HG03045 (cell line): ENCODE measurements around the gene TTF2.
"Not testable (repeated sequence)": the region's sequence is repeated elsewhere in the genome, so short reads cannot be mapped to it uniquely, and the experiment has no call there.

ENCODE experiments used
- ATAC-seq: cut with Tn5 transposase; IDR thresholded peaks from one replicate; pipeline ENCODE4 v1.9.1; 2021; ENCODE audit warnings: mild to moderate bottlenecking, moderate library complexity; ENCODE audit not compliant: unreplicated experiment

TTF2 gene

GRCh38 chr1:117119144-117119543 lies 59.0 kb downstream of the TTF2 start:
- ATAC-seq: not testable (repeated sequence)

GRCh38 chr1:117120774-117121588 lies 60.9 kb downstream of the TTF2 start:
- ATAC-seq: no peak

DNA sequence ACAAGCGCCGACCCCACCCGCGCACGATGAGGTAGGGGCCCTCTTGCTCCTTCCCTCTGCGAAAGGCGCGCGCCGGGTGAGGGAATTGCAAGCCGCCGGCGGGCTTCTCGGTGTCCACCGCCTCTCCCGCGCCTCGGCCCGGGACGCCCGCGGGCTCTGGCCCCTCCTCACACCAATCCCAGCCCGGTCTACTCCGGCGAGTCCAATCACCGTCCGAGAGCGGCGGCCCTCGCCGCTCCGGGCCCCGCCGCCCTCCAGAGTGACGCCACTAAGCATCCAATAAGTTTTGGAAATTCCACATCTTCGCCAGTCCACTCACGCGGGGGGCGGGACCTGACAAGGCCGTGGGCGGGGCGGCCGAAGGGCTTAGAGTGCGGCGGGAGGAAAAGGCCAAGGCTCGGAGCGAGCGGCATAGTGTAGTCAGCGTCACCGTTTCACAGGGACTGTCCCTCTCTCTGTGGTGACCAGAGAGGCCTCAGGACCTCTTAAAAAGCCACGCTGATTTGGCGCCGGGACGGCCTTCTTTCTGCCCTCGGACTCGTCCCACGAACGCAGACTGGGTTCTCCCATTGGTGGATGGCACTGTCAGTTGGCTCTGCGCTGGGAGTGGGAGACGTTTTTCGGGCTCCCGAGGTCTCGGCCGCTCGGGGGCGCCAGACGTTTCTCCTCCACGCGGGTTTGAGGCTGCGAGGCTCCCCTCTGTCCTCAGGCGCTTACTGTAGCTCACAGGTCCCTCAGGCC lies 61.6 kb downstream of the TTF2 start, which contains the start of gene TRIM45:
Gene TRIM45 (minus strand): TSS at position 161 of the 741 bp plus-strand sequence. CDS start 548 bp downstream, outside the sequence.
- ATAC-seq: peak; percentile 88

GRCh38 chr1:117122330-117123025 lies 62.4 kb downstream of the TTF2 start:
- no peak for ATAC-seq

DNA sequence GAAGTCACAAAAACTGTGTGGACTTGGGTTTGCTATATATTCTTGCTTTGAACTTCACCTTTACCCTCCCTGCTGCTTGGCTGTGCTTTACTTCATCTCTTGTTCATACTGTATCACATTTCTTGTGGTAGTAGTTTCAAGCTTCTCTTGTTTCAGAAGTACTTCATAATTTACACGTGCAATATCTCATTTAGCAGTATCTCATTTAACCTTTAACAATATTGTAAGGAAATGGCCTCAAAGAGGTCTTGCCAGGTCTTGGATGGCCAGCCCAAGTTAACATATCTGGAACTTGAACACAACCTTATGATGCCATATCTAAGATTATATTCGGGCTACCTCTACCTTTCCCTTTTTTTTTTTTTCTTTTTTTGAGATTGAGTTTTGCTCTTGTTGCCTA lies 63.1 kb downstream of the TTF2 start:
- ATAC-seq: no peak

- no peak for ATAC-seq
Observed at GRCh38 chr1:117124661-117125060, 64.5 kb downstream of the TTF2 start.

DNA sequence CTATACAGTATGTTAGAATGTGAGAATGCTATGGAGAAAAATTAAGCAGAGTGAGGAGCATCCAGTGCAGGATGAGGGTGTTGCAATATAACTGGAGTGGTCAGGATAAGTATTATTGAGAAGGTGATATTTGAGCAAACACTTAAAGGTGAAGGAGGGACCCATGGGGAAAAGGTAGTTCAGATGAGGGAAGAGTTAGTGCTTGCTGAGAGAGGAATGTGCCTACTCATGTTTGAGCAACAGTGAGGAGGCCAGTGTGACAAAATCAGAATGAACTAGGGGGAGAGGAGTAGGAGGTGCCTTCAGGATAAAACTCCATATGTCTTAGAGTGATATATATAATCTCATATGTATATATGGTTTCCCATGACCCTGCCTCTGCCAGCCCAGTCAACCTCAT lies 67.7 kb downstream of the TTF2 start:
- ATAC-seq: no peak

DNA sequence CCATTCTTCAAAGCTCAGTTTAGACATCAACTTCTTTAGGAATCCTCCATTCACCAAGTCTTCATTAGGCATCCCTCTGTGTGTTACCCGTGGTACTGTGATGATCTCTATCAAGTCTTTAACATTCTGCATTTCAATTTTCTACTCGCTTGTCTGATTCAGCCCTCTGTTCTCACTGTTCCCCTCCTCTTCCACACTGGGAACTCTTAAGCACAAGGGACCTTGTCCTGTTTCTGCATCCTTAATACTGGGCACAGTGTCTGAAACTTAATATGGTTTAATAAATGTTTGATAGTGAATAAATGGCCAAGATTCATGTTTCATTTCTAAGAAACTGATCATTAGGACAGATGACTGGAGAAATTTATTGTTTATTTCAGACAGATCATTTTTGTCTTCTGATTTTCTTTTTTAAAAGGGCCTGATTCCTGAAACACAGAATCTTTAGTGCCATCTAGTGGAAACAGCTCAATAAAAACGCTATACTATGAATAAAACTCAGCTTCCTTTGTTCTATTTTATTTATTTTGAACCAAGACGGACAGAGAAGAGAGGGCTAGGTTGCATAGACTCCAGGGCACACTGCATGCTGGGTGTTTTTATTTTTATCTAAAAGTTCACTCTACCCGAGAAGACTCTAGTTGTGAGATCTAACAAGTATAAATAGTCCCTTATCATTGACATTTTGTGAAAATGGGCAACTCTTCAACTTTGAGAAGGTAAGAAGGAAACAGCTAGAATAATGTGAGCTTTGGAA lies 68.4 kb downstream of the TTF2 start:
- no peak for ATAC-seq

DNA sequence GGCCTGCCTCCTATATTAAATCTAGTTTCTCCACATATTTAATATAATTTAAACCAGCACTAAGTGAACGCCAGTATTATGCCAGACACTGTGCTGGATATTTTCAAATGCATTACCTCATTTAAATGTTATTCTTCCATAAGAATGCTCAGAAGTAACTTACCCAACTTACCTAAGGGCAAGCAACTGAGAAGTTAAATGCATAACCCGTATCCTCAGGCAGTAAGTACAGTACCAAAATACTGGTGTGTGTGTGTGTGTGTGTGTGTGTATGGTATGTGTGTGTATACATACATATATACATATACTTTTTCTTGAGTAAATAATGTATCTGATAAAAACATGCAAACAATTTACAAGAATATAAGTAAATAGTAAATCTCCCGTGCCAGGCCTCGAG lies 70.4 kb downstream of the TTF2 start:
- no peak for ATAC-seq

GRCh38 chr1:117135329-117135728 lies 75.2 kb downstream of the TTF2 start:
- ATAC-seq: no peak

GRCh38 chr1:117136749-117137148 lies 76.6 kb downstream of the TTF2 start:
- no peak for ATAC-seq

GRCh38 chr1:117137281-117137855 lies 77.2 kb downstream of the TTF2 start:
- no peak for ATAC-seq

- ATAC-seq: no peak
Observed at GRCh38 chr1:117138106-117138505, 78.0 kb downstream of the TTF2 start.

GRCh38 chr1:117138561-117138960 lies 78.4 kb downstream of the TTF2 start:
- ATAC-seq: no peak

DNA sequence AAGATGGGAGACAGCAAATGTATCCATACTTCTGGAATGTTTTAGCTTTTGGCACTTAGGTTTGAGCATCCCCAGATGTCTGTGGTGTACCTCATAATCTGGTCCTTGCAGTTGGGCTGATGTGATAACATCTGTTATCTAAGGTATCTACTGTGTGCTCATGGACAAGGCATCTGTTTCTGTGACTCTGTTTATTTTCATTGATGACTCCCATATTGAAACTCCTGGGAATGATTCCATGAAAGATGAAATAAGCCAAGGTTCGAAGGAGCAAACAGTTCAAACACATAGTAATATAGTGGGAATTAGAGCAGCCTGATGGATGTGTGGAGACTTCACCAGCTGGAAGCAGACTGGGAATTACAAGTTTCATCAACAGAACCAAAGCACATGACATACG lies 82.1 kb downstream of the TTF2 start:
- ATAC-seq: no peak

DNA sequence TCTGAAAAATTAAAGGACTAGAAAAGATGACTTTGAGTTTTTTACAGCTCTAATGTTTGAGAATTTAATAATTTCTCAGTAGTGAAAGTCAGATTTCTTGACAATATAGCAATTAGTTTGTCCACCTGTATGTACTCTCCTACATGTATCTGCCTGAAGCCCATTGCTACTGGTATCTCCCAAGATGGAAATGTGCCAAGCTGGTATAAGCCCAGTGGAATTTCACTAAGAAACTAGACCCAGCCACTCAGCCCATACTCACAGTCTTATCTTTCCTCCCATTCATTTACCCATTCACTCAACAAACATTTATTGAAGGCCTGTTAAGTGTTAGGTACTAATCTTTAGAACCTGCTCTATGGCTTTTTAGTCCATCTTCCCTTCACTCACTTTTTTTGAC lies 83.0 kb downstream of the TTF2 start:
- no peak for ATAC-seq

GRCh38 chr1:117143871-117144270 lies 83.7 kb downstream of the TTF2 start:
- ATAC-seq: no peak

DNA sequence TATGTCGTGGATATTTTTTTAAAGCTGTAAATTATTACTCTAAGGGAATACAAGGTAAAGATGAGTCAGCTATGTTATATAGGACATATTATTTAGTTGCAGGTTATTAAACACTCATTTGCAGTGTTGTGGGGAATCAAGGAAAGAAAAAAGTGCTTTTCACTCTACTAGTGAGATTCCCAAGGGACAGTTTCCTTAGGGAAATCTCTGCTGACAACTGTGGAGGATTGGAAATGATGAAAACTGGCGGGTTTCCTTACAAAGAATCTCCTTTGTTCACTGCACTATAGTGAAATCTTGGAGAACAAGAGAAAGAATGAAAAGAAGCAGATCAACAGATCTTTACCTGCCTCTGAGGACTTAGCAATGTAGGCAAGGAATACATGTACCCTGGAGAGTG lies 85.9 kb downstream of the TTF2 start:
- ATAC-seq: no peak

- no peak for ATAC-seq
Observed at GRCh38 chr1:117146575-117147340, 86.6 kb downstream of the TTF2 start.

DNA sequence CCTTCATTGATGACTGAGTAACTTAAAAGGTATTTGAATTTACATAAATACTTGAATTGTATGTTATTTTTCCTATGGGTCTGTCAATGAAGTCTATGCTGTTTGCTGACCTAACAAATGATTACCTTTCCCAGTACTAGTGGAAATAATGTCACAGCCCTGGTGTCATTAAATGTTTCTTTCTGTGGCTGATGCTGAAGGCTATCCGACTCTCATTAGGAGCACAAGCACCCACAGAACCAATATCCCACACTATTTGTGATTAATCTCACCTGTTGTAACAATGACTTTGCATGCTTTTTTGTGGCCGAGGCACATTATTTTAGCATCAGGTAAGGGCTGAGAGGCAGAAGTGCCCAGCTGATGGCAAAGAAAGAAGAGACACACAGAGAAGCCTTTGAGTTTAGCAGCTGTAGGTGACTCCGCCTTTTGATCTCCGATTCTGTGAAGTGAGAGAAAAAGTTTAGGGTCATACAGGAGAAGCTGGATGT lies 87.3 kb downstream of the TTF2 start:
- no peak for ATAC-seq
